Body of pancreas (tissue), 4 donors: Measurements from ENCODE around the gene CLCF1. TPM values are rescaled to one million over a fixed set of nuclear protein-coding genes. Genes with fewer than 3 reads are reported as not detected.
A peak's percentile ranks its signal among the peaks of the same experiment; 100 is the strongest.

Experiments used
- ATAC-seq: fragments of 150-250 bp; one replicate; pipeline ENCODE4 v1.9.1; 2016
- DNase-seq, 4 donors: peaks; one replicate each; pipeline ENCODE4 v3.0.0-alpha.2; 2019
- H3K27ac ChIP-seq, 4 donors: fragments of 200-600 bp; sonication (generic); 1 replicate in 3 of 4; 2 replicates in 1 of 4; pipeline versions ENCODE4 v1.5.1 to v1.6.1; 2016 to 2019; ENCODE audit warnings: mild to moderate bottlenecking in 1 of 4, mixed read lengths in 1 of 4, moderate library complexity in 1 of 4
- H3K27me3 ChIP-seq, 2 donors: fragments of 200-600 bp; sonication (generic); one replicate each; pipeline ENCODE4 v1.6.0; 2016; ENCODE audit warnings: mild to moderate bottlenecking in 1 of 2
- H3K36me3 ChIP-seq, 2 donors: fragments of 200-600 bp; sonication (generic); replicated peaks in 1 of 2; 2 replicates each; pipeline ENCODE4 v1.5.1; 2016; ENCODE audit warnings: low read depth in 2 of 2; ENCODE audit not compliant: insufficient read depth in 1 of 2
- H3K4me1 ChIP-seq: fragments of 200-600 bp; sonication (generic); one replicate; pipeline ENCODE4 v1.6.0; 2016
- H3K4me3 ChIP-seq, 2 donors: fragments of 200-600 bp; sonication (generic); 1 replicate in 1 of 2; 2 replicates in 1 of 2; pipeline ENCODE4 v1.5.1; 2016 to 2019
- H3K9me3 ChIP-seq, 3 donors: fragments of 200-600 bp; sonication (generic); 1 replicate in 2 of 3; 2 replicates in 1 of 3; pipeline ENCODE4 v1.5.1; 2016
- CTCF ChIP-seq, 7 experiments: fragments of 450-650 bp in 4 of 7; fragments of 200-600 bp in 3 of 7; sonication (generic) in 3 of 7; IDR thresholded peaks; one replicate each; pipeline ENCODE4 v1.5.1; 2016 to 2019; ENCODE audit warnings: antibody characterized with exemption in 7 of 7
- POLR2A ChIP-seq, 3 donors: fragments of 450-650 bp; IDR thresholded peaks; one replicate each; pipeline ENCODE4 v1.6.1; 2016; ENCODE audit warnings: antibody characterized with exemption in 3 of 3, mild to moderate bottlenecking in 2 of 3
- WGBS, 2 donors: methylation state at CpG; one replicate each; pipeline ENCODE4 v1.1.5; 2017; 5-methylcytosine and 5-hydroxymethylcytosine counted together
- intact Hi-C: fragments of 100-400 bp; cut with DNase I; formaldehyde crosslinking; loops from one replicate; pipeline ENCODE4 v1.15.1; 2023
- total RNA-seq, 2 donors: library from RNA; depleted of rRNA; stranded (reverse); fragments of >200 nt; gene quantifications; one replicate each; pipeline ENCODE4 v1.1.0, GENCODE V29; 2016

CLCF1 gene
- total RNA-seq, 2 donors from 2014 or later: 2.3 to 14.5 TPM

DNA sequence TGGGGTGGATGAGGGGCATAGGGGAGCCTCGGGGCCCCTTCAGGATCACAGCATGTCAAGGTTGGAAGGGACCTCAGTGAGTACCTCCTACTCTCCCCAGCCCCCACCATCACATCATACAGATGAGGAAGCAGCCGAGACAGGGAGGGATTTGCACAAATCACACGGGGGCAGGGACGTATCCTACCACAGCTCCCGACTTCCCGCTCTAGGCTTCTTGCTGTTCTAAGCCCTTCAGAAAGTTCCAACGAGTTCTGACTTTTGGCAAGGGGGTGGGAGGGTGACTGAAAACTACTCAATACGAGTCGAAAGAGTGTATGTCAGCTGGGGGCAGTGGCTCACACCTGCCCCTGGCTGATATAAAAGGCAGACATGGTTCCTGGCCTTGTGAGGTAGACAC lies 13.7 kb upstream of the CLCF1 start:
- TF ChIP-seq POLR2A (IDR thresholded peaks at IDR 0.05): no peak
- TF ChIP-seq CTCF (IDR thresholded peaks at IDR 0.05): no peak
- ATAC-seq (no peak), DNase-seq (no peak)
- H3K27me3 ChIP-seq: no peaks in the 10 kb centered on the region
- WGBS, 2 donors: 38 to 40% methylated on average over 4 to 9 of the region's 9 CpGs
- no peaks in the 10 kb centered on the region for H3K36me3 ChIP-seq
- H3K4me3 ChIP-seq: no peak overlapping the region
- peaks cover 10% of the 10 kb centered on the region for H3K4me1 ChIP-seq
- no peak overlapping the region for H3K27ac ChIP-seq
- intact Hi-C loops: loop anchor here (5.0 kb wide), 1 partner anchor 125 kb away; no protein-coding TSS in a partner anchor
- no peaks in the 10 kb centered on the region for H3K9me3 ChIP-seq

GRCh38 chr11:67384851-67385366 lies 11.5 kb upstream of the CLCF1 start:
- TF ChIP-seq POLR2A (IDR thresholded peaks at IDR 0.05) (no peak), CTCF (IDR thresholded peaks at IDR 0.05) (no peak)
- DNase-seq (peak in 3 of 4 donors; percentile 58 to 70 (median 62)), ATAC-seq (peak; percentile 47)
- Histone ChIP-seq H3K4me3 (no peak overlapping the region), H3K9me3 (no peaks in the 10 kb centered on the region), H3K27me3 (no peaks in the 10 kb centered on the region), H3K36me3 (no peaks in the 10 kb centered on the region), H3K27ac (peak overlapping the region in 1 of 4 donors; percentile 35), H3K4me1 (no peaks in the 10 kb centered on the region)
- WGBS, 2 donors: 46 to 50% methylated on average over 3 of the region's 3 CpGs
- intact Hi-C loops: loop anchor here (5.0 kb wide), 2 partner anchors 38 to 123 kb away; no protein-coding TSS in a partner anchor

DNA sequence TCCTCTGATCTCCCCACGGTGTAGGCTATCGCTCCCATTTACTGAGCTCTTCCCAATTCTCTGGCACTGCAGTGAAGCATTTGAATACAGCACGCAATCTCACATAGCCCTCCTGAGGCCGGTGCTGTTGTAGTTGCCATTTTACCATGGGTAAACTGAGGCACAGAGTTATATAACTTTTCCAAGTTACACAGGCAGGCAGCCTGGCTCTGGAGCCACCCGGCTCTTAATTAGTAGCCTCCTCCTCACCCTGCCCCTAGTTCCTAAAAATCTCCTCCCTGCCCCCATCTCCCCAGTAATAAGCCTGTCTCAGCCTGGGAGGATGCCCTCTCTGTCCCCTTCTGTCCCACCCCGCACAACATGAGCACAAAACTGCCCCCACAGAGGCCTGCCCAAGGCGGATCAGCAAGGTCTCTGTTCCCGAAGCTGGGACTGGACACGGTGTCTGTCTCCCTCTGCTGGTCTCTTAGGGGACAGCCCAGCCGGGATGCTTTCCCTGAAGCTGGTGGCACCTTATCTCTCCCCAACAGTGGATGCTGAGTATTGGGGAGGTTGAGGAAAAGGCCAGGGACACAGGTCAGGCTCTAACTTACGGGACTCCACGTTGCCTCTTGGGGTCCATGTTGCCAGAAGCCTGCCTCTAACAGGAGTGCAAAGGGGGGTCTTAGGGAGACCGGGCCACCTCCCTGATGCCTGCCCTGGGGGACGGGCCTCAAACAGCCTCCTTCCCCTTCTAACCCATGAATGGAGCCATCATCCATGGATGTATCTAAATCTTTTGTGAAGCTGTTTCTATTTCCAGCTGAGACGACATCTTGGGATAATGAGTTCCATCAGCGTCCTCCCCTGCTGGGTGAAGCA lies 9.1 kb upstream of the CLCF1 start:
- H3K27ac ChIP-seq: no peak overlapping the region
- intact Hi-C loops: loop anchor here (5.0 kb wide), 1 partner anchor 35 kb away; no protein-coding TSS in a partner anchor
- no peaks in the 10 kb centered on the region for H3K27me3 ChIP-seq
- 37 to 40% methylated on average over 16 of the region's 16 CpGs for WGBS, 2 donors
- no peaks in the 10 kb centered on the region for H3K9me3 ChIP-seq
- peak; percentile 82 to 85 (median 84) for DNase-seq
- ATAC-seq: peak; percentile 88
- H3K4me1 ChIP-seq: no peaks in the 10 kb centered on the region
- H3K36me3 ChIP-seq: no peaks in the 10 kb centered on the region
- H3K4me3 ChIP-seq: no peak overlapping the region
- peak; percentile 92 to 98 (median 97) for TF ChIP-seq CTCF (IDR thresholded peaks at IDR 0.05)
- TF ChIP-seq POLR2A (IDR thresholded peaks at IDR 0.05): no peak

DNA sequence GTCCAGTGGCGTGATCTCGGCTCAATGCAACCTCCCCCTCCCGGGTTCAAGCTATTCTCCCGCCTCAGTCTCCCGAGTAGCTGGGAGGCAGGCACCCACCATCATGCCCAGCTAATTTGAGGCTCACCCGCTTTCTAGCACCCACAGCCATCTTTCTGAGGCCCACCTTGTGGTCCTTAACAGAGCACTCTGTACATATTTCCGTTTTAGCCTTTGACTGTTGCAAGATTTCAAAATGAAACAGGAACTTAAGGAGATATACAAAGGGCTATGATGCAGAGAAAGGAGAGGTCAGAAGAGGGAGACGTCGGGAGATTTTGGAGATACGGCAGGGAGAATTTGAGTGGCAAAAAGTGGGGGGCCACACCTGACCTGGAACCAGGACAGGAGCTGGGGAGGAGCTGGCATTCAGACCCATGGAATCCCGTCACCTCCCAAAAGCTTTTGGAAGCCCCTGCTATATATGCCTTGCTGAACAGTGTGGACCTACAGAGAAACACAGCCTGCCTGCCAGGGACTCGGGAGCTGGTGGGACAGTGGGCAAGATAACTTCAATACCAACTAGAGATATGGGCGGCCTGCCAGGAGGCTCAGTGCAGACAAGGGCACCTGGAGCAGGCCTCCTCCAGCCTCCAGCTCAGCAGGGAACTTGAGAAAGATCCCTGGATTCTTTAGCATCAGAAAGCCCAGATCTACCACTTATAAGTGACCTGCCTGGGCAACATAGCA lies 8.0 kb upstream of the CLCF1 start:
- TF ChIP-seq CTCF (IDR thresholded peaks at IDR 0.05): no peak
- no peak for TF ChIP-seq POLR2A (IDR thresholded peaks at IDR 0.05)
- intact Hi-C loops: loop anchor here (5.0 kb wide), 1 partner anchor 34 kb away; no protein-coding TSS in a partner anchor
- Histone ChIP-seq H3K27ac (no peak overlapping the region), H3K9me3 (no peaks in the 10 kb centered on the region), H3K27me3 (no peaks in the 10 kb centered on the region), H3K4me1 (no peaks in the 10 kb centered on the region), H3K36me3 (no peaks in the 10 kb centered on the region), H3K4me3 (no peak overlapping the region)
- 59 to 67% methylated on average over 8 to 13 of the region's 13 CpGs for WGBS, 2 donors
- no peak for ATAC-seq
- DNase-seq: no peak
